Heart right ventricle (tissue), 16 donors: ENCODE measurements around the gene MXRA7. TPM values are rescaled to one million over a fixed set of nuclear protein-coding genes. Genes with fewer than 3 reads are reported as not detected.

Experiments
- ATAC-seq, 8 donors: fragments of 200-7000 bp; cut with Tn5 transposase; one replicate each; pipeline ENCODE4 v1.9.1; 2020; ENCODE audit warnings: mild to moderate bottlenecking in 8 of 8, moderate library complexity in 8 of 8, moderate number of reproducible peaks in 1 of 8
- DNase-seq, 2 donors: peaks; one replicate each; pipeline ENCODE4 v3.0.0-alpha.2; 2020
- H3K27ac ChIP-seq, 10 donors: fragments of 200-600 bp; sonication (generic) in 2 of 10; one replicate each; pipeline versions ENCODE4 v1.5.0 to v1.8.0; 2020 to 2022; ENCODE audit warnings: mild to moderate bottlenecking in 3 of 10
- H3K27me3 ChIP-seq, 7 donors: fragments of 200-600 bp; one replicate each; pipeline ENCODE4 v1.8.0; 2021 to 2022; ENCODE audit warnings: mild to moderate bottlenecking in 2 of 7
- H3K36me3 ChIP-seq, 9 donors: fragments of 200-600 bp; sonication (generic) in 1 of 9; one replicate each; pipeline versions ENCODE4 v1.5.0 to v1.8.0; 2020 to 2022; ENCODE audit warnings: mild to moderate bottlenecking in 2 of 9
- H3K4me1 ChIP-seq, 9 donors: fragments of 200-600 bp; sonication (generic) in 1 of 9; one replicate each; pipeline versions ENCODE4 v1.5.0 to v1.8.0; 2020 to 2022; ENCODE audit warnings: mild to moderate bottlenecking in 4 of 9
- H3K4me3 ChIP-seq, 10 donors: fragments of 200-600 bp; sonication (generic) in 2 of 10; one replicate each; pipeline versions ENCODE4 v1.5.0 to v1.8.0; 2020 to 2022; ENCODE audit warnings: mild to moderate bottlenecking in 7 of 10, moderate library complexity in 2 of 10
- H3K9me3 ChIP-seq, 11 donors: fragments of 200-600 bp in 10 of 11; sonication (generic) in 2 of 11; one replicate each; pipeline versions ENCODE4 v1.5.0 to v1.8.0; 2013 to 2022; ENCODE audit warnings: mild to moderate bottlenecking in 2 of 11, control low read depth in 1 of 11, moderate library complexity in 1 of 11
- WGBS, 2 donors: extraction: QIAGEN DNeasy Blood & Tissue Kit; methylation state at CpG; one replicate each; pipeline ENCODE4 v1.1.7; 2013; ENCODE audit warnings: inconsistent platforms in 1 of 2; 5-methylcytosine and 5-hydroxymethylcytosine counted together
- intact Hi-C, 10 donors: fragments of 100-400 bp; cut with DNase I; formaldehyde crosslinking; loops; one replicate each; pipeline versions ENCODE4 v1.11.1 to v1.14.2; 2022
- polyA plus RNA-seq, 2 donors: library from polyadenylated mRNA; stranded (reverse); fragments of 200-250 nt; gene quantifications; one replicate each; pipeline ENCODE4 v1.2.3, GENCODE V29; 2013
- total RNA-seq, 10 donors: library from RNA; stranded (reverse); fragmentation: NEBNext Ultra II Directional in 3 of 10; extraction: Animal tissue kit (Norgen Biotek cat#: 25700) in 3 of 10; gene quantifications; one replicate each; pipeline versions ENCODE4 v1.2.1 to v1.2.4, GENCODE V29; 2021 to 2023
- TF ChIP-seq, protein P1 (sequence below), 9 donors: fragments of 200-600 bp; sonication (generic) in 2 of 9; IDR thresholded peaks; one replicate each; pipeline versions ENCODE4 v1.5.0 to v1.8.0; 2021 to 2022; ENCODE audit warnings: antibody characterized with exemption in 9 of 9, mild to moderate bottlenecking in 5 of 9, moderate library complexity in 1 of 9
- donor health status: Arrhythmogenic right ventricular cardiomyopathy.
- donor health status: ischemic (EF 13 %, LVEDD 7.1; RV severe dilation, severe dysfunction).
- donor health status: healthy with polysubstance abuse.
- donor health status: DM: no; HTN: yes; CAD: no.
- donor health status: DM: no; HTN: no; CAD: no.
- donor health status: ischemic (EF 25% LVEDD 6.9; RV normal size, moderate dysfunction).
- donor health status: ischemic (EF 25% LVEDD 5.7; RV mildly dilated, moderate dysfunction).
- donor health status: healthy.
- donor health status: DM: yes; HTN: yes; CAD: no.
- donor health status: Ischemic cardiomyopathy.
- donor health status: ischemic (EF 35%, LVEDD 5.7; RV mildly dilated, moderate dysfunction).
- donor health status: nonischemic (EF 11% LVEDD 7.7; RV severe dilation, severe dysfunction).
- donor health status: DM: yes; HTN: yes; CAD: no.
- donor health status: PGD.
- donor health status: ischemic (EF 29% LVEDD 5.4; RV normal size, mild dysfunction).
- donor health status: nonischemic (EF 23%, LVEDD 6.1; RV moderate dilation, normal function).

MXRA7 gene
- total and polyA plus RNA-seq, 12 donors, result 121 to 586 (median 413) TPM

DNA sequence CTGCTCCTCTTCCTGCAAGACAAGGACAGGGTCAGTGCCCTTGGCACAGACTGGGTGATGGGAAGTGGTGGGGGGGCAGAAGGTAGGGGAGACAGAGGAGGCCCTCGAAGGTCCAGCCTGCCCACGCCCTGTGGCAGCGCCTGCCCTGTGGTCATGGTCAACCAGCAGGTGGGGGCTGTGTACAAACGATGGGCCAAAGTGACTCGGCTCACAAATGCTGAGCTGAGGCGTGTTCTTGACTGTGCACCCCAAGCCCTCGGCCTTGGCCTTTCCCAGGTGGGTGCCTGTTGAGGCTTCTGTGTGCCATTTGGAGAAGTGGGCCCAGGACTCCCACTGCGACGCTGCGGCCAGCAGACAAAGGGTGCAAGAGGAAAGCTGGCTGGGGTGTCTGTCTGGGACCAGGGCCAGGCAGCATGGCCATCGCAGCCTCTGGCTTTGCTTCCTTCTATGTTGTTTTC, 22.6 kb downstream of the MXRA7 start:
- WGBS, 2 donors, result 24 to 32% methylated on average over 11 of the region's 11 CpGs
- H3K9me3 ChIP-seq, result no peaks in the 10 kb centered on the region
- TF ChIP-seq, protein P1, sequence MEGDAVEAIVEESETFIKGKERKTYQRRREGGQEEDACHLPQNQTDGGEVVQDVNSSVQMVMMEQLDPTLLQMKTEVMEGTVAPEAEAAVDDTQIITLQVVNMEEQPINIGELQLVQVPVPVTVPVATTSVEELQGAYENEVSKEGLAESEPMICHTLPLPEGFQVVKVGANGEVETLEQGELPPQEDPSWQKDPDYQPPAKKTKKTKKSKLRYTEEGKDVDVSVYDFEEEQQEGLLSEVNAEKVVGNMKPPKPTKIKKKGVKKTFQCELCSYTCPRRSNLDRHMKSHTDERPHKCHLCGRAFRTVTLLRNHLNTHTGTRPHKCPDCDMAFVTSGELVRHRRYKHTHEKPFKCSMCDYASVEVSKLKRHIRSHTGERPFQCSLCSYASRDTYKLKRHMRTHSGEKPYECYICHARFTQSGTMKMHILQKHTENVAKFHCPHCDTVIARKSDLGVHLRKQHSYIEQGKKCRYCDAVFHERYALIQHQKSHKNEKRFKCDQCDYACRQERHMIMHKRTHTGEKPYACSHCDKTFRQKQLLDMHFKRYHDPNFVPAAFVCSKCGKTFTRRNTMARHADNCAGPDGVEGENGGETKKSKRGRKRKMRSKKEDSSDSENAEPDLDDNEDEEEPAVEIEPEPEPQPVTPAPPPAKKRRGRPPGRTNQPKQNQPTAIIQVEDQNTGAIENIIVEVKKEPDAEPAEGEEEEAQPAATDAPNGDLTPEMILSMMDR (IDR thresholded peaks at IDR 0.05), result peak in 3 of 9 donors; percentile 18 to 29 (median 23)
- no peaks in the 10 kb centered on the region for H3K27me3 ChIP-seq
- DNase-seq (peak in 1 of 2 donors; percentile 64), ATAC-seq (peak; percentile 5 to 35 (median 24))
- H3K4me3 ChIP-seq, result peak overlapping the region in 3 of 10 donors; percentile 4 to 16 (median 13)
- peaks cover 49 to 100% (median 96%) of the 10 kb centered on the region in 9 donors for H3K4me1 ChIP-seq
- H3K27ac ChIP-seq, result peak overlapping the region; percentile 87 to 99 (median 94)
- H3K36me3 ChIP-seq, result peaks cover 0 to 37% (median 9%) of the 10 kb centered on the region in 9 donors
- intact Hi-C loops, result loop anchor here in 1 of 10 donors (2.0 kb wide), 1 partner anchor 21 kb away; no protein-coding TSS in a partner anchor

DNA sequence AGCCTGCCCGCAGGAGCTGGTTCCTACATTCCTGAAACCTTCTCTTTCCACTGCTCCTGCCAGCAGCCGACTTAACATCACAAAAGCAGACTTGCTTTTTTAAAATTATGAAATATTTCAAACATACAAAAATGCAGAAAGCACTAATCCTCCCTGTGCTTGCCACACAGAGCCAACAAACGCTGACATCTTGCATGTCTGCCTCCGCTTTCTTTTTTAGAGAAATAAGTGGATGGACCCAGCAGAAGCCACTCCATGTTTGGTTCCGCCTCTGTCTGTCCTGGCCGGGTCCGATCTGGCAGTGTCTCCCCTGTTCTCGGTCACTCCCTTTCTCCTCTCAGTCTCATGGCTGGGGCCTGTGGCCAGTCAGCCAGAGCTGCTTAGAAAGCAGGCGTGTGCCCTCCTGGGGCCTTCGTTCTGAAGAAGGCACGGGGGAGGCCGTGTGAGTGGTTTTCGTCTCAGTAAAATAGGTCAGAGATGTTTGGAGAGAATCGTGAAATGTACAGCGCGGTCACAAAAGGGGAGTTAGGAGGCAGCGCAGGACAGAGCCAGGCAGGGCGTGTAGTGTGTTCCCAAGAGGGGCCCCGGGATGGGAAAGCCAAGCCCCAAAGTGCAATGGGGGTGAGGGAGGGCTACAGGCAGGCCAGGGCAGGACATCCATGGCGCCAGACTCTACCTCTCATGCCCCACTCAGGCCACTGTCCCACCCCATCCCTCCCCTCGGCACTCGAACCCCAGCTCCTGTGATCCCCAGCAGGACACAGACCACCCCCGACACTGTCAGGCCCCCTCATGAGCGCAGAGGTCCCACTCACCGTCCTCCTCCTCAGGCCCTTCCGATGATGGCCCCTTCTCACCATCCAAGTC, 23.2 kb downstream of the MXRA7 start:
- ATAC-seq (peak; percentile 34 to 53 (median 48)), DNase-seq (peak; percentile 62 to 69)
- Histone ChIP-seq H3K4me3 (peak overlapping the region in 1 of 10 donors; percentile 13), H3K36me3 (peaks cover 0 to 43% (median 9%) of the 10 kb centered on the region in 9 donors), H3K9me3 (no peaks in the 10 kb centered on the region), H3K4me1 (peaks cover 56 to 100% (median 97%) of the 10 kb centered on the region in 9 donors), H3K27me3 (no peaks in the 10 kb centered on the region), H3K27ac (peak overlapping the region; percentile 87 to 99 (median 94))
- 43 to 46% methylated on average over 26 of the region's 26 CpGs for WGBS, 2 donors
- intact Hi-C loops, result loop anchor here in 2 of 10 donors (2.0 kb wide), 2 partner anchors 21 to 23 kb away; partner anchors contain the start of gene MXRA7 (in 1 of the 2)
- TF ChIP-seq, protein P1 (IDR thresholded peaks at IDR 0.05), result no peak

DNA sequence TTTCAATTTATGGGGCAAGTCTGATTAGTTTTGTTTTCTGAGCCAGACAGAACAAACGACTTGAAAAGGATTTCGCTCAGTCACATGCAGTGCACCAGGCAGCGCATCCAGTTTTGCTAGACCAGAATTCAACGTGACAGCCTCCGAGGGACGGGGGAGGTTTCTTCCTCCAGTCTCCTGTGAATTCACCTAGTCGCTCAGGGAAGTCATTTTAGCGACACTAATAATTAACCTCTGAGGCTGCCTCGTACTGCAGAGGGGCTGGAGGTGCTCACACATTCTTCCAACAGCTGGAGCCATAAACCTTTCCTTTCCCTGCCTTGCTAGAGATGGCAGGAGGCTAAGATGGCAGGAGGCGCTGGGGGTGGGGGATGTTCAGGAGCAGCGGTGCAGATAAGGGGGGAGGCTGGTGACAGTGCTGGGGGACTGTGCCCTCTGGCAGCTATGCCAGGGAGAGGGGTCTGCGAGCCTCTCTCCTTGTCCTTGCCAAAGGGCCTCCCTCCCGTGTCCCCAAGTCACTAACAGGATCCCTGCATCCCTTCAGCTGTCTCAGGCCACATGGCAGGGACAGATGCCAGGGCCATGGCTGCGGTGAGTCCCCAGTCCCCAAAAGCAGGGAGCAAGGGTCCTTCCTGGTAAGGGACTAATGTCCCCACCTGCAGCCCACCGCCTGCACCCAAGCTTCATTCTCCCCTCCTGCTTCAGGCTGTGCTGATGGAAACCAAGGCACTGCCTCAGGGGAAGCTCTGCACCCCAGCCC, 24.0 kb downstream of the MXRA7 start:
- intact Hi-C loops, result loop anchor here in 1 of 10 donors (2.0 kb wide), 1 partner anchor 24 kb away; the partner anchor contains the start of gene MXRA7
- TF ChIP-seq, protein P1 (IDR thresholded peaks at IDR 0.05), result no peak
- DNase-seq (no peak), ATAC-seq (no peak)
- H3K36me3 ChIP-seq, result peaks cover 0 to 50% (median 9%) of the 10 kb centered on the region in 9 donors
- peak overlapping the region; percentile 87 to 99 (median 94) for H3K27ac ChIP-seq
- H3K4me1 ChIP-seq, result peaks cover 61 to 100% (median 97%) of the 10 kb centered on the region in 9 donors
- H3K27me3 ChIP-seq, result no peaks in the 10 kb centered on the region
- no peak overlapping the region for H3K4me3 ChIP-seq
- 61 to 65% methylated on average over 15 of the region's 15 CpGs for WGBS, 2 donors
- no peaks in the 10 kb centered on the region for H3K9me3 ChIP-seq

DNA sequence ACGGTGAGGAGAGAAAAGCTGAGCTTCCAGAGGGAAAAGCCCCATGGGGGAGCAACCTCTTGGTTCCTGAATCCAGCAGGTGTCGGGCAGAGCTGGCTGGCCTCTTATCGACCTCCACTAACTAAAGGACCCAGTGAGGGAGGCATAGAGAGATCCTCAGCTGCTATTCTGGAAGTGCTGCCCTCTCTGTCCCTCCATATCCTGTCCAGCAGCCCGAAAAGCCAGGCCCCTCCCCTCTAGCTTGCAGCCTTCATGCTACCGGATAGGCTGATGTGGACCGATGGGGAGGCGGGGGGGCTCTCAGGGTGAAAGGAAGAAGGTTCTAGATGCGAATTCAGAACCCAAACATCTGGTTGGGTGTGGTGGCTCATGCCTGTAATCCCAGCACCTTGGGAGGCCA, 24.9 kb downstream of the MXRA7 start:
- intact Hi-C loops, result loop anchor here in 1 of 10 donors (2.0 kb wide), 1 partner anchor 25 kb away; the partner anchor contains the start of gene MXRA7
- peak overlapping the region in 9 of 10 donors; percentile 1 to 99 (median 95) for H3K27ac ChIP-seq
- H3K27me3 ChIP-seq, result no peaks in the 10 kb centered on the region
- TF ChIP-seq, protein P1 (IDR thresholded peaks at IDR 0.05), result no peak
- ATAC-seq, result peak in 1 of 8 donors; percentile 13
- WGBS, 2 donors, result 31 to 49% methylated on average over 8 of the region's 8 CpGs
- peaks cover 63 to 100% (median 92%) of the 10 kb centered on the region in 9 donors for H3K4me1 ChIP-seq
- H3K9me3 ChIP-seq, result no peaks in the 10 kb centered on the region
- H3K4me3 ChIP-seq, result no peak overlapping the region
- DNase-seq, result peak in 1 of 2 donors; percentile 53
- peaks cover 0 to 57% (median 9%) of the 10 kb centered on the region in 9 donors for H3K36me3 ChIP-seq
